ENCODE data around the gene AKAP6.

The AKAP6 gene

GRCh38 chr14:32492457-32492856, 163.4 kb downstream of the AKAP6 start:
- no peak for DNase-seq

DNA sequence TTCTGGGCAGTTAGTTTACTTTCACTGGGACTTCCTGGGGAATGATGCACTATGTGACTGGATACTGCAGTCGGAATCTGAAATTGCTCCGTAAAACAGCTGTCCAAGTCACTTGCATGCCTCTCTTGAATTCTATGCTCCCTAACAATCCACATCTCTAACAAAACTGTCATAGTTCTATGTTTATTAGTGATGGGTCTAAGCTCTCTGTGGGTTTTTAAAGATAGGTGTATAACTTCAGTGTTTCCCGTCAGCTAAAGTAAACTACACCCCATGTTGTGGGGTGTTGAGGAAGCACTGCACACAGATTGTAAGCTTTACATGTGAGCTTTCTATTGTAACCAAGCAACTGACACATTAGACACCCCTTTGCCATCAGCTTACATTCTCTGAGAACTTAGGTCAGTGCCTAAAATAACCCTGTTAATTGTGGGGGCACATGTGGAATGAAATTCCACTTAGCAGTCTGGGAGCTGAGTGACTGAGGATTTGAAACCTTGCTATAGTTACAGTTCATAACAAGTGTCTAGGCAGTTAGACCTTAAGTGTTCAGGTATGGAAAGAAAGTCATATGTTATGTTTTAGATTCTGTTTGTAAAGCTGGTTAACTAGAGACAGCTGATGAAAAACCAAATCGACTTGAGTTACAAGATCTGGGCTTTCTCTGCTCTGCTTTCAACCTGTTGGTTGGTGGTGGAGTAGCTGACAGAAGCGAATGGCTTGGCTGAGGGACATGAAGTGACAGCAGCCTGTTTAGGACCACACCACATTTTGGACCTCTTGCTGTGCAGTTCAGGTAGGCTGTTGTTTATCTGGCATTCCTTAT, 165.7 kb downstream of the AKAP6 start:
- no peak for DNase-seq

- DNase-seq = no peak
Measured at GRCh38 chr14:32495435-32495734, 166.3 kb downstream of the AKAP6 start.

DNA sequence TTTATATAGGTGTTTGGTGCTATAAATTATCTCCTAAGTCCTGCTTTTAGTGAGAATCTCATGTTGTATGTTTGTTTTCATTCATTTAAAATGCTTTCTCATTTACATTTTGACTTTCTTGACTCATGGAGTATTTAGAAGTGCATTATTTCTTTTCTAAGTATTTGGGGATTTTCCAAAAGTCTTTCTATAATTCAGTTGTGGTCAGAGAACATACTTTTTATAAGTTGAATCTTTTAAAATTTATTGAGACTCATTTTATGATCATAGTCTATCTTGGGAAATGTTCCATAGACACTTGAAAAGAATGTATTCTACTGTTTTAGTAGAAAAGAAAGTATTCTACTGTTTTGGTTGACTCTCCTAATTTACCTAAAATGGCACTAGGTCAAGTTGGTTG, 168.2 kb downstream of the AKAP6 start:
- no peak for DNase-seq

- DNase-seq = no peak
Measured at GRCh38 chr14:32507029-32507984, 178.2 kb downstream of the AKAP6 start.

GRCh38 chr14:32508281-32508680, 179.2 kb downstream of the AKAP6 start:
- no peak for DNase-seq

DNA sequence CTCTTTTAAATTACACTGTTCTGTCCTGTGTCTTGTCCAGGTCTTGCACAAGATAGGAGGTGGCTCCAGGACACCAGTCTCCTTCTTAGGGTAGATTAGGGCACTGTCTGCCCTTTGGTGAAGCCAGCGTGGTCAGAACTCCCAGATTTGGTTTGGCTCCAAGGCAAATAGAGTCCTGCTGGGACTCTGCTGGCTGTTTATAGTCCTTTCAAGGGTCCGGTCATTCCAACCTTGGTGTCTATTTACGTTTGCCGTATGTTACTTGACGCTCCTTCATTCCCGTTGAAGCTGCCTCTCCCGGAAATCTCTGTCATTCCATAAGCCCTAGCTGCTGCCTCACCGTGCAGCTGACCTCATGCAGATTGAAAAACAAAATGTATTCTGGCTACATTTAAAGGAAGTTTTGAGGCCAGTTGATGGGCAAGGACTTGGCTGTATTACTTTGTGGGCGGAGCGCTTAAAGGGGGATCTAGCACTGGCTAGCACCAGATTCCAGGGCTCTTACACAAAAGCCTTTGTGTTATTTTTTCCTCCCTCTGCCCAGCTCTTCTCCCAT, 180.6 kb downstream of the AKAP6 start:
- DNase-seq = no peak

DNA sequence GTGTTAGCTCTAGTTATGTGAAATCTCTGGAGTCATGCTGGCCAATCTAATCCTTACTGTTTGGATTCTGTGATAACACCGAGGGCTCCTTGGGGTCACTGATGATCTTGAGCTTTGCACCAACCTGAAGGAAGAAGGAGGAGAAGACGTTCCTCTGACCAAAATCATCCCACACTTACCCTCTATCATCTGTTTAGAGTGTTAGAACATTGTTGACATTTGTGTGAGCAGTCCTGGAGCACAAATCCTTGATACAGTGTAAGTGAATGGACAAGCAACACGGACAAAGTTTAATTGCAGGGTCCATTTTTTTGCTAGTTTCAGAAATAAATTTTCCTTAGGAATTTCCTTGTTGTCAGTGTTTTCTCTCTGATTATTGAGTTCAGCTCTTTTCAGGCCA, 181.7 kb downstream of the AKAP6 start:
- DNase-seq = no peak

GRCh38 chr14:32512348-32512747, 183.2 kb downstream of the AKAP6 start:
- DNase-seq = no peak

DNA sequence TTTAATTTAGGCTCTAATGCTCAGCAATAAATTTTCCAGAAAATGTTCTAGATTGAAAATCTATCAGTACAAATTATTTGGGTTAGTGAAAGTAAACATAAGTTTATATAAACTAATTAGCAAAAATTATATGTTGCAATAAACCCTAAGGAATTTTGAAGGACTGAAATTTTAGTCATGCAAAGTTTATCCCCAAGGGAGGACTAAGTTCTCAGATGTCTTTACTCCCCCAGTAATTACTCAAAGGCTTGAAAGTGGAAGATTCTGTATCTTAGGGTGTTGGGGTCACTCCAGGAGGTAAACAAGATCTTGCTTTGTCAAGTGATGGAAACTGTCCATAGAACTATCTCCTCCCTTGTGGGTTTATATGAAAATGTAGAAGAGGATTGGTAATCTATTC, 183.7 kb downstream of the AKAP6 start:
- no peak for DNase-seq

- DNase-seq = no peak
Measured at GRCh38 chr14:32513571-32514009, 184.5 kb downstream of the AKAP6 start.

DNA sequence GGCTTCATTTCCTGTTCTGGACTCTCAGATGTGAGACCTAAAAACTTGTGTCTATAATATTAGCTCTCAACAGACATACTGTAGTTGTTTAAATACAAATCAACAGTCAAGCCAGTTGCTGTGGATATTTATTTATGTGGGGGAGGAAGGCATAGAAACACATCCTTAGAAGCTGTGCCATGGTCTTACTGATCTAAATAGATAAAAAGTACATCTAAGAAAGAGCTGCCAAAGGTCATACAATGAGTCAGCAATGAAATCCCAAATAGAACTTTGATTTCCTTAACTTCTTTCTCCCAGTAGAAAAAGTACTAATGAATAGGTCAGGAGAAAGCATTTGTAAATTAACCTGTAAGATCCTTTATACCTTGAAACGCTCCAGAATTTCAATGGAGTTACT, 185.1 kb downstream of the AKAP6 start:
- DNase-seq = no peak

DNA sequence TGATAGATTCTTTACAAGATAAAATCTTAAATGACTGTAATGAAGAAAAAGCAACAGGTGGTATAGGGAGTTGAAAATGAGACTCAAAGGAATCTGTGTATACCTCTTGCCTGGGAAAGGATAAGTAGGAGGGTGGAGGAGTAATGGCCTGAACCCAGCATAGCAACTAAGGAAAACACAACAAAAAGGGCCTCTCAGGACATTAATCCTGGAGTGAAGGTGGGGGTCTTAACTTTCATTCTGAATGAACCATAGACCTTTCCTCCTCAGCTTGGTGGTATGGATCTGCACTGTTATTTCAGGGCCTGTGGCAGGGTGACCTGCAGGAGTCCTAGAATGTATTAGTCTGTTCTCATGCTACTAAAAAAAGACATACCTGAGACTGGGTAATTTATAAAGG, 185.6 kb downstream of the AKAP6 start:
- DNase-seq = no peak

DNA sequence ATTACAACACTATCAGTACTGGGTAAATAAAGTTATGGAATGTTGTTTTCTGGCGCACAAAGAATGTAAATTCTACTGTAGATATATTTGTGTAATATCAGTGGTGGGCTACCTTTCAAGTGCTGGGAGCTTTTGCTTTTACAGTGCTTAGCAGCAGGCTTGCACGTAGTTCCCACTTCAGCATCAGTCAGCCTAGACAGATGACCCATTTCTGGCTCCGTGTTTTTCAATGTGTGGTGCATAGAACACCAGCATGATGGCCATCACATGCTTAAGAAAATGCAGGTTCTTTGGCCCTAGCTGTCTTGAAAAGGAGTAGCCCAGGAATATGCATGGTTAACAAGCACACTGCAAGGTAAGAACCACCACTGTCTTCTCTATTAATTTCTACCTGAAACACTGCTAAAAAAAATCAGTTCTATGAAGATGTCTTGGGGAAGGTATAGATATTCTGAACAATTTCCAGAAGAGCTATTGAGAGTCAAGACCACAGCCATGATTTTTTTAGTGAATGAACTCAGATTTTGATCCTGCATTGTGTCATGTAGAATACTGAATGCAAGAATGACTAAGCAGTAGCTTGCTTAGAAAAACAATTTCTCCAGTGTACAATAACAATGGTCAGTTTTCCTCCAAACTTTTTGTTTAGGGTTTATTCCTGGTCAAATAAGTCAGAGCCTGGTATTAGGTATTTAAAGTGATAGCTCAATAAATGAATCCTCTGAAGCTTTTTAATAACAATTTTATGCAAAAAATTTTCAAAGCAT, 195.7 kb downstream of the AKAP6 start:
- no peak for DNase-seq

DNA sequence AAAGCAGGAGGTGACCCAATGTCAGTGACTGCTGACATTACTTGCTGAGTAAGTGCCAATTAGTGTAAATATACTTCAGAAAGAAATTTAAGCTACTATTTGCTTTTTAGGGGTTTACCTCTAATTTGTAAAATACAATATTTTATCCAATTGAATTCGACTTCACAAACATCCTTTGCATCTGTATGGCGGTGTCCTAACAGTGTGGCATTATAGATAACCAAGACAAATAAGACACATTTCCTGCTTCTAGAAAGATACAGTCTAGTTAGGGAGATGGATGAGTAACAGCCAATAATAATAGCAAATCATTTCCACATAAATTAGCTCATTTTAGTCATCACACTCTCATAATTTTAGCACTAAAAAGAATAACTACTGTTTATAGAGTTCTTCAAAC, 196.5 kb downstream of the AKAP6 start:
- no peak for DNase-seq

GRCh38 chr14:32530800-32531199, 201.7 kb downstream of the AKAP6 start:
- DNase-seq = no peak

GRCh38 chr14:32531942-32532515, 202.9 kb downstream of the AKAP6 start:
- no peak for DNase-seq

DNA sequence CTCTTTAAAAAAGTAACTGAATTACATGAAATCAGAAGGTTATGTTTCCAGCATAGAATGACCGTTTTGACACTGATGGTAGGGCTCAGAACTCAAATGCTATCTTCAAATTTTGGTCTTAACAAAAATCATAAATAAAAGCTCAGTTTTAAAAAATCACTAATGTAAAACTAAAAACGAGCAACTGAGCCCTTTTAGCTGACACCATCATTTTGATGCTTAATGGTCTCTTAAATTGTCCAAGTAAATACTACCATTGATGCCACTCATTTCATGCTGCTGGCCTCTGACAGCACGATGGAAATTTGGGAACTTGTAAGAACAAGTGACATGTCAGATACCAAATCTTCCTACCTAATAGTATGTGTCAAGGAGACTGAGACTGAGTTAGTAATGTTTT, 205.0 kb downstream of the AKAP6 start:
- no peak for DNase-seq

- DNase-seq = no peak
Measured at GRCh38 chr14:32536175-32536574, 207.1 kb downstream of the AKAP6 start.

DNA sequence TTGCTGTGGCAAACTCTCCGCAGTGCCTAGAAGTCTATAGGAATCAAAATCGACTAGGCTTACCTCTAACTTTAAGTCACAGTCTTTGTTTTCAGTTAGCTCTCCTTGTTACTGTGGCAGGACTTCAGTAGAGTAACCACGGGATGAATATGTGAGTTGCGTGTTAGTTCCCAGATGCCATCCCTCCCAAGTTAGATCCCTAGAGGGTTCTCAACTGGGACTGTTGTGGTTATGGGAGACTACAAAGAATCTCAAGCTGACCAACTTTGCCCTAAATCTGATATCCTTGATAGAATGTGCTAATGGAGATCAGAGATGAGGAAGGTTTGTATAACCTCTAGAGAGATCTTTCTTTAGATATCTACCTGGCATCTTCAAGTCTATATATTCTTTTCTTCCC, 208.1 kb downstream of the AKAP6 start:
- no peak for DNase-seq

GRCh38 chr14:32542507-32542906, 213.4 kb downstream of the AKAP6 start:
- no peak for DNase-seq

DNA sequence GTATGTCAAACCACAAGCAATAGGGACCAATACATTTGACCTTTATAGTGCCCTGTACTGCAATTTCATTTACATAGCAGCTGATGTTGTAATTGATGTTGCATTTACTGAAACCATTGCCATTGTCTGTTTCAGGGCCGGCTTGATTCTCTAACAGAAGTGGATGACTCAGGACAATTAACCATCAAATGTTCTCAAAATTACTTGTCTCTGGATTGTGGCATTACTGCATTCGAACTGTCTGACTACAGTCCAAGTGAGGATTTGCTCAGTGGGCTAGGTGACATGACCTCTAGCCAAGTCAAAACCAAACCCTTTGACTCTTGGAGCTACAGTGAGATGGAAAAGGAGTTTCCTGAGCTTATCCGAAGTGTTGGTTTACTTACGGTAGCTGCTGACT, 216.0 kb downstream of the AKAP6 start:
- no peak for DNase-seq

Data from CD4-positive, alpha-beta T cell treated with Interleukin-6 for 4 hours (primary cell).